Activated naive CD4-positive, alpha-beta T cell treated with anti-CD3 and anti-CD28 coated beads, Interleukin-2, amount 50 U/mL, for 16 hours (primary cell): ENCODE results near the gene GRK3.
"Not testable (repeated sequence)": the region's sequence is repeated elsewhere in the genome, so short reads cannot be mapped to it uniquely, and the experiment has no call there.

Experiments
- DNase-seq: peaks from one replicate; pipeline ENCODE4 v3.0.0-alpha.2; 2020

The GRK3 gene

GRCh38 chr22:25702571-25703167, 138.2 kb downstream of the GRK3 start:
- DNase-seq, result no peak

- no peak for DNase-seq
These were observed 140.2 kb downstream of the GRK3 start for GRCh38 chr22:25704701-25705100.

GRCh38 chr22:25706197-25706596, 141.7 kb downstream of the GRK3 start:
- no peak for DNase-seq

- not testable (repeated sequence) for DNase-seq
These were observed 144.0 kb downstream of the GRK3 start for GRCh38 chr22:25708430-25708829.

- no peak for DNase-seq
These were observed 145.3 kb downstream of the GRK3 start for GRCh38 chr22:25709758-25710157.

- DNase-seq, result no peak
These were observed 146.0 kb downstream of the GRK3 start for GRCh38 chr22:25710501-25710900.

GRCh38 chr22:25711491-25711890, 147.0 kb downstream of the GRK3 start:
- no peak for DNase-seq

GRCh38 chr22:25712661-25713400, 148.4 kb downstream of the GRK3 start:
- no peak for DNase-seq

GRCh38 chr22:25714070-25714469, 149.6 kb downstream of the GRK3 start:
- DNase-seq, result no peak

- DNase-seq, result no peak
These were observed 150.3 kb downstream of the GRK3 start for GRCh38 chr22:25714739-25715138.

- DNase-seq, result no peak
These were observed 152.2 kb downstream of the GRK3 start for GRCh38 chr22:25716637-25717036.

- DNase-seq, result no peak
These were observed 153.8 kb downstream of the GRK3 start for GRCh38 chr22:25718135-25718840.

- DNase-seq, result no peak
These were observed 157.7 kb downstream of the GRK3 start for GRCh38 chr22:25722223-25722622.

- no peak for DNase-seq
These were observed 158.2 kb downstream of the GRK3 start for GRCh38 chr22:25722626-25723025.

- DNase-seq, result no peak
These were observed 161.8 kb downstream of the GRK3 start for GRCh38 chr22:25726241-25726640.

GRCh38 chr22:25728071-25728470, 163.6 kb downstream of the GRK3 start:
- DNase-seq, result no peak

GRCh38 chr22:25729016-25729995, 164.8 kb downstream of the GRK3 start:
- no peak for DNase-seq

- DNase-seq, result no peak
These were observed 171.2 kb downstream of the GRK3 start for GRCh38 chr22:25735650-25736049.

GRCh38 chr22:25736378-25737011, 172.0 kb downstream of the GRK3 start:
- no peak for DNase-seq

GRCh38 chr22:25739659-25740344, 175.3 kb downstream of the GRK3 start:
- DNase-seq, result no peak
